Ascending aorta (tissue), 2 donors: Measurements from ENCODE around the gene SLC43A1. TPM values are rescaled to one million over a fixed set of nuclear protein-coding genes. Genes with fewer than 3 reads are reported as not detected.
A peak's percentile ranks its signal among the peaks of the same experiment; 100 is the strongest.

Experiments used
- DNase-seq, 2 donors: peaks; one replicate each; pipeline ENCODE4 v3.0.0-alpha.2; 2019; ENCODE audit warnings: low spot score in 2 of 2
- H3K27ac ChIP-seq, 2 donors: fragments of 200-600 bp; sonication (generic); one replicate each; pipeline ENCODE4 v1.5.1; 2016 to 2017; ENCODE audit warnings: mild to moderate bottlenecking in 1 of 2
- H3K27me3 ChIP-seq: fragments of 200-600 bp; sonication (generic); one replicate; pipeline ENCODE4 v1.5.1; 2017
- H3K36me3 ChIP-seq, 2 donors: fragments of 200-600 bp; sonication (generic); one replicate each; pipeline ENCODE4 v1.5.1; 2016
- H3K4me1 ChIP-seq, 2 donors: fragments of 200-600 bp; sonication (generic); one replicate each; pipeline ENCODE4 v1.5.1; 2016 to 2017; ENCODE audit warnings: mild to moderate bottlenecking in 1 of 2
- H3K4me3 ChIP-seq, 2 donors: fragments of 200-600 bp; sonication (generic); one replicate each; pipeline ENCODE4 v1.5.1; 2016 to 2017; ENCODE audit warnings: mild to moderate bottlenecking in 1 of 2
- H3K9me3 ChIP-seq, 2 donors: fragments of 200-600 bp; sonication (generic); one replicate each; pipeline ENCODE4 v1.5.1; 2016
- CTCF ChIP-seq, 3 experiments: fragments of 200-600 bp in 2 of 3; fragments of 450-650 bp in 1 of 3; sonication (generic) in 2 of 3; IDR thresholded peaks; one replicate each; pipeline ENCODE4 v1.5.1; 2016 to 2019; ENCODE audit warnings: antibody characterized with exemption in 3 of 3, mild to moderate bottlenecking in 1 of 3, moderate library complexity in 1 of 3
- intact Hi-C: fragments of 100-400 bp; cut with DNase I; formaldehyde crosslinking; loops from one replicate; pipeline ENCODE4 v1.15.1; 2023
- total RNA-seq: library from RNA; depleted of rRNA; stranded (reverse); fragments of >200 nt; gene quantifications from one replicate; pipeline ENCODE4 v1.1.0, GENCODE V29; 2016

The SLC43A1 gene
- total RNA-seq, 1 donor from 2014 or later: 18.4 TPM

GRCh38 chr11:57476757-57477506 is 38.6 kb downstream of the SLC43A1 start:
- intact Hi-C loops: no loop called here
- peaks cover 4 to 10% of the 10 kb centered on the region in 2 donors for H3K4me1 ChIP-seq
- H3K4me3 ChIP-seq: peak overlapping the region; percentile 49 to 63
- H3K36me3 ChIP-seq: no peaks in the 10 kb centered on the region
- DNase-seq: no peak
- no peaks in the 10 kb centered on the region for H3K9me3 ChIP-seq
- TF ChIP-seq CTCF (IDR thresholded peaks at IDR 0.05): peak in 1 of 3 experiments; percentile 43
- no peak overlapping the region for H3K27ac ChIP-seq
- H3K27me3 ChIP-seq: peaks cover 6% of the 10 kb centered on the region

DNA sequence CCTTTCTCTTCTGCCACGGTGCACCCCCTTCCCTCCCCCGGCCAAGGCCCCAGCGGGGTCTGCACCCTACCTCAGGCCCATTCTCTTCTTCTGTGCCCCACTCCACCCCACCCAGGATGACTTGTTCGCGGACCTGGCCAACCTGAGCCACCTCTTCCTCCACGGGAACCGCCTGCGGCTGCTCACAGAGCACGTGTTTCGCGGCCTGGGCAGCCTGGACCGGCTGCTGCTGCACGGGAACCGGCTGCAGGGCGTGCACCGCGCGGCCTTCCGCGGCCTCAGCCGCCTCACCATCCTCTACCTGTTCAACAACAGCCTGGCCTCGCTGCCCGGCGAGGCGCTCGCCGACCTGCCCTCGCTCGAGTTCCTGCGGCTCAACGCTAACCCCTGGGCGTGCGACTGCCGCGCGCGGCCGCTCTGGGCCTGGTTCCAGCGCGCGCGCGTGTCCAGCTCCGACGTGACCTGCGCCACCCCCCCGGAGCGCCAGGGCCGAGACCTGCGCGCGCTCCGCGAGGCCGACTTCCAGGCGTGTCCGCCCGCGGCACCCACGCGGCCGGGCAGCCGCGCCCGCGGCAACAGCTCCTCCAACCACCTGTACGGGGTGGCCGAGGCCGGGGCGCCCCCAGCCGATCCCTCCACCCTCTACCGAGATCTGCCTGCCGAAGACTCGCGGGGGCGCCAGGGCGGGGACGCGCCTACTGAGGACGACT is 39.3 kb downstream of the SLC43A1 start:
- Histone ChIP-seq H3K9me3 (no peaks in the 10 kb centered on the region), H3K4me1 (peaks cover 4 to 10% of the 10 kb centered on the region in 2 donors), H3K36me3 (no peaks in the 10 kb centered on the region), H3K27me3 (peaks cover 6% of the 10 kb centered on the region), H3K27ac (no peak overlapping the region), H3K4me3 (peak overlapping the region; percentile 49 to 63)
- intact Hi-C loops: no loop called here
- no peak for TF ChIP-seq CTCF (IDR thresholded peaks at IDR 0.05)
- no peak for DNase-seq

GRCh38 chr11:57475671-57476046 is 39.8 kb downstream of the SLC43A1 start:
- Histone ChIP-seq H3K27me3 (peaks cover 6% of the 10 kb centered on the region), H3K4me3 (peak overlapping the region in 1 of 2 donors; percentile 63), H3K9me3 (no peaks in the 10 kb centered on the region), H3K4me1 (peaks cover 4 to 10% of the 10 kb centered on the region in 2 donors), H3K36me3 (no peaks in the 10 kb centered on the region), H3K27ac (no peak overlapping the region)
- intact Hi-C loops: no loop called here
- no peak for TF ChIP-seq CTCF (IDR thresholded peaks at IDR 0.05)
- DNase-seq: no peak

GRCh38 chr11:57475191-57475590 is 40.3 kb downstream of the SLC43A1 start:
- intact Hi-C loops: no loop called here
- no peak for DNase-seq
- H3K27ac ChIP-seq: no peak overlapping the region
- H3K36me3 ChIP-seq: no peaks in the 10 kb centered on the region
- no peaks in the 10 kb centered on the region for H3K9me3 ChIP-seq
- no peak for TF ChIP-seq CTCF (IDR thresholded peaks at IDR 0.05)
- H3K4me1 ChIP-seq: peaks cover 4 to 10% of the 10 kb centered on the region in 2 donors
- no peak overlapping the region for H3K4me3 ChIP-seq
- peaks cover 6% of the 10 kb centered on the region for H3K27me3 ChIP-seq

GRCh38 chr11:57474803-57475115 is 40.7 kb downstream of the SLC43A1 start:
- DNase-seq: no peak
- intact Hi-C loops: no loop called here
- Histone ChIP-seq H3K4me1 (peaks cover 4 to 10% of the 10 kb centered on the region in 2 donors), H3K27me3 (peaks cover 6% of the 10 kb centered on the region), H3K9me3 (no peaks in the 10 kb centered on the region), H3K36me3 (no peaks in the 10 kb centered on the region), H3K27ac (no peak overlapping the region), H3K4me3 (no peak overlapping the region)
- TF ChIP-seq CTCF (IDR thresholded peaks at IDR 0.05): no peak
